ENCODE data around the gene MYOM1. TPM values are rescaled to one million over a fixed set of nuclear protein-coding genes. Genes with fewer than 3 reads are reported as not detected.

Gene MYOM1
- total and polyA plus RNA-seq, 2 experiments from 2014 or later: 1.1 to 1.8 TPM

DNA sequence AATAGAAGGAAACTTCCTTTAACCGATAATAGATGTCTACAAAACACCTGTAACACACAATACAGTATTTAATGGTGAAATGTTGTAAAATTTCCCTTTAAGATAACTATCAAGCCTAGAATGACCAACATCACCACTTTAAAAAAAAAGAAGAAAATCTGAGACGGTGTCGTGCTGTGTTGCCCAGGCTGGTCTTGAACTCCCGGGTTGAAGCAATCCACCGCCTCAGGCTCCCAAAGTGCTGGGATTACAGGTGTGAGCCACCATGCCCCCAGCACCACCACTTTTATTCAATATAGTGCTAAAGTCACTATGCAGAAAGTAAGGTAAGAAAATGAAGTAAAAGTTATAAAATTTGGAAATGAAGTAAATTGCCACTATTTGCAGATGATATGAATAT lies 96.9 kb downstream of the MYOM1 start:
- H3K4me3 ChIP-seq: no peak overlapping the region
- H3K4me2 ChIP-seq: no peak overlapping the region
- no peaks in the 10 kb centered on the region for H3K36me3 ChIP-seq (replicated peaks; ENCODE audit: insufficient read depth, low read depth)
- no peaks in the 10 kb centered on the region for H3K9me3 ChIP-seq (ENCODE audit: low read depth)
- H2AFZ ChIP-seq: no peak overlapping the region
- H3K27me3 ChIP-seq: no peaks in the 10 kb centered on the region
- no peaks in the 10 kb centered on the region for H3K9me2 ChIP-seq (replicated peaks; ENCODE audit: insufficient read depth)
- WGBS (ENCODE audit: low lambda C conversion rate, missing lambda C conversion rate): 98% methylated on average over 5 of the region's 5 CpGs
- no peak for TF ChIP-seq EZH2 (IDR thresholded peaks at IDR 0.05; ENCODE audit: borderline replicate concordance)
- TF ChIP-seq, protein P1, sequence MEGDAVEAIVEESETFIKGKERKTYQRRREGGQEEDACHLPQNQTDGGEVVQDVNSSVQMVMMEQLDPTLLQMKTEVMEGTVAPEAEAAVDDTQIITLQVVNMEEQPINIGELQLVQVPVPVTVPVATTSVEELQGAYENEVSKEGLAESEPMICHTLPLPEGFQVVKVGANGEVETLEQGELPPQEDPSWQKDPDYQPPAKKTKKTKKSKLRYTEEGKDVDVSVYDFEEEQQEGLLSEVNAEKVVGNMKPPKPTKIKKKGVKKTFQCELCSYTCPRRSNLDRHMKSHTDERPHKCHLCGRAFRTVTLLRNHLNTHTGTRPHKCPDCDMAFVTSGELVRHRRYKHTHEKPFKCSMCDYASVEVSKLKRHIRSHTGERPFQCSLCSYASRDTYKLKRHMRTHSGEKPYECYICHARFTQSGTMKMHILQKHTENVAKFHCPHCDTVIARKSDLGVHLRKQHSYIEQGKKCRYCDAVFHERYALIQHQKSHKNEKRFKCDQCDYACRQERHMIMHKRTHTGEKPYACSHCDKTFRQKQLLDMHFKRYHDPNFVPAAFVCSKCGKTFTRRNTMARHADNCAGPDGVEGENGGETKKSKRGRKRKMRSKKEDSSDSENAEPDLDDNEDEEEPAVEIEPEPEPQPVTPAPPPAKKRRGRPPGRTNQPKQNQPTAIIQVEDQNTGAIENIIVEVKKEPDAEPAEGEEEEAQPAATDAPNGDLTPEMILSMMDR (IDR thresholded peaks at IDR 0.05; ENCODE audit: poor library complexity): no peak
- no peak for TF ChIP-seq EZH2phosphoT487 (IDR thresholded peaks at IDR 0.05; ENCODE audit: low read depth, severe bottlenecking, unreplicated experiment)
- no peaks in the 10 kb centered on the region for H4K20me1 ChIP-seq (ENCODE audit: insufficient read depth, poor library complexity, severe bottlenecking)
- H3K27ac ChIP-seq: no peak overlapping the region
- H3K4me1 ChIP-seq (ENCODE audit: insufficient read depth): no peaks in the 10 kb centered on the region
- H3K79me2 ChIP-seq: no peaks in the 10 kb centered on the region
- no peak for DNase-seq (ENCODE audit: low spot score)

DNA sequence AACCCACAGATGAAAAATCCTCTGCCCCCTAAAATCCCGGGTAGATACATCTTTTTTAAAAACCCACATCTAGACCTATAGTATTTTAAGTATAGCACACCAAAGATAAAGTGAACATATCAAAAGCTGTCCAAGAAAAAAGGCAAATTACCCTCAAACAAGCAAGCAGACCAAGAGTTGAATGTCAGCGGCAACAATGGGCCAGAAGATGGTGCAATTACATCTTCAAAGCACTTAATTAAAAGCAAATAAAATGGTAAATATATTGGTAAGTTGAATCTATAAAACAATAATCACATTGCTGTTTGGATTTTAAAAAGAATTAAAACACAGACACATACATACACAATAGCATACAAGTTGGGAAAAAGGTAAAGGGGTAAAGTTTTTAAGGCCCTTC lies 98.5 kb downstream of the MYOM1 start:
- Histone ChIP-seq H3K9me2 (replicated peaks; ENCODE audit: insufficient read depth) (no peaks in the 10 kb centered on the region), H3K27ac (no peak overlapping the region), H3K9me3 (ENCODE audit: low read depth) (no peaks in the 10 kb centered on the region), H3K27me3 (no peaks in the 10 kb centered on the region), H3K4me3 (no peak overlapping the region), H3K4me2 (no peak overlapping the region), H3K4me1 (ENCODE audit: insufficient read depth) (no peaks in the 10 kb centered on the region), H3K36me3 (replicated peaks; ENCODE audit: insufficient read depth, low read depth) (no peaks in the 10 kb centered on the region), H3K79me2 (no peaks in the 10 kb centered on the region), H4K20me1 (ENCODE audit: insufficient read depth, poor library complexity, severe bottlenecking) (no peaks in the 10 kb centered on the region), H2AFZ (no peak overlapping the region)
- TF ChIP-seq, protein P1 (IDR thresholded peaks at IDR 0.05; ENCODE audit: poor library complexity): no peak
- TF ChIP-seq EZH2phosphoT487 (IDR thresholded peaks at IDR 0.05; ENCODE audit: low read depth, severe bottlenecking, unreplicated experiment) (no peak), EZH2 (IDR thresholded peaks at IDR 0.05; ENCODE audit: borderline replicate concordance) (no peak)
- no peak for DNase-seq (ENCODE audit: low spot score)
- WGBS (ENCODE audit: low lambda C conversion rate, missing lambda C conversion rate): 75% methylated on average over 2 of the region's 2 CpGs

DNA sequence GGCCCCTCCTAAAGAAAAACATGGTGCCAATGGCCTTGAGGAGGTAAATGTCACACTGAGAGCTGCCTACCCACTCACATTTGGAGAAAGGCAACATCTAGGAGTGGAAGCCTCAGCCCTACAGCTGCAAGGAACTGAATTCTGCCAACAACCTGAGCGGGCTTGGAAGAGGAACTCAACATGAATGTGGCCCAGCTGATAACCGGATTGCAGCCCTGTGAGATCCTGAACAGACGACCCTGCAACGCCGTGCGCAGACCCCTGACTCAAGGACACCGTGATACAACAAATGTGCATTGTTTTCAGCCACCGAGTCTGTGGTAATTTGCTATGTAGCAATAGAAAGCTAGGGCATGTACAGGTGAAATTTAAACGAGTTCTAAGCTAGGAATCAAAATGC lies 99.4 kb downstream of the MYOM1 start:
- H3K4me1 ChIP-seq (ENCODE audit: insufficient read depth): no peaks in the 10 kb centered on the region
- no peak overlapping the region for H3K4me2 ChIP-seq
- no peaks in the 10 kb centered on the region for H4K20me1 ChIP-seq (ENCODE audit: insufficient read depth, poor library complexity, severe bottlenecking)
- TF ChIP-seq, protein P1 (IDR thresholded peaks at IDR 0.05; ENCODE audit: poor library complexity): no peak
- TF ChIP-seq EZH2 (IDR thresholded peaks at IDR 0.05; ENCODE audit: borderline replicate concordance) (no peak), EZH2phosphoT487 (IDR thresholded peaks at IDR 0.05; ENCODE audit: low read depth, severe bottlenecking, unreplicated experiment) (no peak)
- peak overlapping the region; percentile 28 for H3K27ac ChIP-seq
- no peaks in the 10 kb centered on the region for H3K9me3 ChIP-seq (ENCODE audit: low read depth)
- no peaks in the 10 kb centered on the region for H3K79me2 ChIP-seq
- no peaks in the 10 kb centered on the region for H3K27me3 ChIP-seq
- H3K36me3 ChIP-seq (replicated peaks; ENCODE audit: insufficient read depth, low read depth): no peaks in the 10 kb centered on the region
- no peak overlapping the region for H3K4me3 ChIP-seq
- DNase-seq (ENCODE audit: low spot score): no peak
- no peaks in the 10 kb centered on the region for H3K9me2 ChIP-seq (replicated peaks; ENCODE audit: insufficient read depth)
- 90% methylated on average over 9 of the region's 9 CpGs for WGBS (ENCODE audit: low lambda C conversion rate, missing lambda C conversion rate)
- H2AFZ ChIP-seq: no peak overlapping the region

Measured in hepatocyte (in vitro differentiated cells).